GM23248 (cell line): ENCODE data around the gene NFATC2. TPM values are rescaled to one million over a fixed set of nuclear protein-coding genes. Genes with fewer than 3 reads are reported as not detected.

Experiments
- DNase-seq: peaks from one replicate; pipeline ENCODE4 v3.0.0-alpha.2; 2015
- H2AFZ ChIP-seq: fragments of 200-600 bp; sonication (generic); 2 replicates; pipeline ENCODE4 v1.6.1; 2016; ENCODE audit warnings: antibody characterized with exemption
- H3F3A ChIP-seq: fragments of 200-600 bp; sonication (generic); 2 replicates; pipeline ENCODE4 v1.6.1; 2016; ENCODE audit warnings: mild to moderate bottlenecking, antibody characterized with exemption, mixed run types; ENCODE audit not compliant: insufficient read depth
- H3K27ac ChIP-seq: fragments of 200-600 bp; sonication (generic); 2 replicates; pipeline ENCODE4 v1.5.1; 2016; ENCODE audit warnings: mild to moderate bottlenecking
- H3K27me3 ChIP-seq: fragments of 200-600 bp; sonication (generic); replicated peaks from 2 replicates; pipeline ENCODE4 v1.6.1; 2016; ENCODE audit warnings: mild to moderate bottlenecking; ENCODE audit not compliant: insufficient read depth
- H3K36me3 ChIP-seq: fragments of 200-600 bp; sonication (generic); 2 replicates; pipeline ENCODE4 v1.6.1; 2016; ENCODE audit warnings: low read depth, mild to moderate bottlenecking
- H3K4me1 ChIP-seq: fragments of 200-600 bp; sonication (generic); 2 replicates; pipeline ENCODE4 v1.6.1; 2016; ENCODE audit warnings: mild to moderate bottlenecking; ENCODE audit not compliant: insufficient read depth
- H3K4me2 ChIP-seq: fragments of 200-600 bp; sonication (generic); one replicate; pipeline ENCODE4 v1.6.1; 2016; ENCODE audit warnings: mild to moderate bottlenecking; ENCODE audit not compliant: unreplicated experiment
- H3K4me3 ChIP-seq: fragments of 200-600 bp; sonication (generic); 2 replicates; pipeline ENCODE4 v1.5.1; 2016; ENCODE audit warnings: mild to moderate bottlenecking
- H3K79me2 ChIP-seq: fragments of 200-600 bp; sonication (generic); 2 replicates; pipeline ENCODE4 v1.6.1; 2016; ENCODE audit warnings: mild to moderate bottlenecking; ENCODE audit not compliant: insufficient read depth
- H3K9ac ChIP-seq: fragments of 200-600 bp; sonication (generic); 2 replicates; pipeline ENCODE4 v1.6.1; 2016; ENCODE audit warnings: mild to moderate bottlenecking
- H3K9me2 ChIP-seq: fragments of 200-600 bp; sonication (generic); 2 replicates; pipeline ENCODE4 v1.6.1; 2016; ENCODE audit warnings: mixed run types, mild to moderate bottlenecking, moderate library complexity; ENCODE audit not compliant: insufficient read depth
- H3K9me3 ChIP-seq: fragments of 200-600 bp; sonication (generic); one replicate; pipeline ENCODE4 v1.6.1; 2017; ENCODE audit warnings: low read depth
- H4K20me1 ChIP-seq: fragments of 200-600 bp; sonication (generic); 2 replicates; pipeline ENCODE4 v1.6.0; 2016; ENCODE audit not compliant: insufficient read depth
- EZH2 ChIP-seq: fragments of 200-600 bp; sonication (generic); IDR thresholded peaks from 2 replicates; pipeline ENCODE4 v1.6.1; 2018; ENCODE audit warnings: antibody characterized with exemption, mild to moderate bottlenecking; ENCODE audit not compliant: insufficient read depth, poor library complexity, severe bottlenecking
- EZH2phosphoT487 ChIP-seq: fragments of 200-600 bp; sonication (generic); IDR thresholded peaks from 2 replicates; pipeline ENCODE4 v1.6.1; 2018; ENCODE audit warnings: antibody characterized with exemption, moderate library complexity, mild to moderate bottlenecking, low read depth; ENCODE audit not compliant: insufficient read depth
- WGBS, 2 experiments: methylation state at CpG; one replicate each; pipeline ENCODE4 v1.1.6; 2015 to 2017; ENCODE audit warnings: low lambda C conversion rate in 2 of 2, low coverage in 1 of 2; ENCODE audit errors: missing lambda C conversion rate in 2 of 2; 5-methylcytosine and 5-hydroxymethylcytosine counted together
- in situ Hi-C: fragments of 300-500 bp; cut with MboI; formaldehyde crosslinking; loops from 2 replicates; pipeline ENCODE4 v1.15.0; 2020
- polyA plus RNA-seq: library from polyadenylated mRNA; unstranded; fragments of >200 nt; fragmentation: Nextera tagmentation; extraction: Ambion mirVana; gene quantifications from 2 replicates; pipeline ENCODE4 v1.2.1, GENCODE V29; 2016
- total RNA-seq: library from RNA; depleted of rRNA; stranded (reverse); fragments of >200 nt; shearing (Covaris generic); gene quantifications from 2 replicates; pipeline ENCODE4 v1.2.3, GENCODE V29; 2014

The NFATC2 gene
- total and polyA plus RNA-seq, 2 experiments from 2014 or later: 0.11 to 0.14 TPM

- in situ Hi-C loops: loop anchor here (25.0 kb wide), 1 partner anchor 690 kb away; no protein-coding TSS in a partner anchor
- no peak overlapping the region for H2AFZ ChIP-seq
- no peak overlapping the region for H3K4me3 ChIP-seq
- 96 to 97% methylated on average over 6 of the region's 6 CpGs for WGBS, 2 experiments
- TF ChIP-seq EZH2 (no peak), EZH2phosphoT487 (no peak)
- no peaks in the 10 kb centered on the region for H3K9me3 ChIP-seq
- no peaks in the 10 kb centered on the region for H3K79me2 ChIP-seq
- no peaks in the 10 kb centered on the region for H3F3A ChIP-seq
- no peaks in the 10 kb centered on the region for H3K9me2 ChIP-seq
- H4K20me1 ChIP-seq: no peaks in the 10 kb centered on the region
- no peaks in the 10 kb centered on the region for H3K36me3 ChIP-seq
- H3K4me2 ChIP-seq: no peak overlapping the region
- no peaks in the 10 kb centered on the region for H3K4me1 ChIP-seq
- no peaks in the 10 kb centered on the region for H3K27me3 ChIP-seq
- H3K9ac ChIP-seq: no peak overlapping the region
- H3K27ac ChIP-seq: no peak overlapping the region
- DNase-seq: no peak
Measured at GRCh38 chr20:51397137-51397536, 145.4 kb downstream of the NFATC2 start.

DNA sequence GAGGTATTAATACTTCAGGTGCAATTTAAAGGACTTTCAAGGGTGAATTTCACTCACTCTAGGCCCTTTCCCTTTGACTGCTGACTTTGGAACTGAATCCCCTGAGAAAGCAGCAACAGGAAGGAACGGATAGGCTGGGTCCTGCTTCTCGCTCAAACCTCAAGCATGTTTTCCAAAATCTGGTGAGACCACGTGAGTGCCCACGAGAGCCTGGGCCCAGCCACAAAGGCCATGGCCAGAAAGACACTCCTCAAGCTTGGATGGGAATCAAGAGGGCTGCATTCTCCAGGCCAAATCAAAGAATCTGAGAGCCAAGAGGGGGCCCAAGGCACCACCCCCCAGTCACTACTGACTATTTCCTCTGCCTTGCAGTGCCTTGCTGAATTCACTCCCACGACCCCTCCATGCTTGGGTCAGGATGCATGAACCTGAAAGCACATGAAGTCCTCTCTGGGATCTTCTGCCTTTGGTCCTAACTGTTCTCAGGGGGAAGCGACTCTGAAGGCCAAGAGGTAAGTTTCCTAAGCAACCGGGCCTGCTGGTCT, 146.1 kb downstream of the NFATC2 start:
- no peak overlapping the region for H2AFZ ChIP-seq
- no peaks in the 10 kb centered on the region for H4K20me1 ChIP-seq
- no peak overlapping the region for H3K4me2 ChIP-seq
- H3K36me3 ChIP-seq: no peaks in the 10 kb centered on the region
- in situ Hi-C loops: loop anchor here (25.0 kb wide), 1 partner anchor 691 kb away; no protein-coding TSS in a partner anchor
- H3K4me1 ChIP-seq: no peaks in the 10 kb centered on the region
- H3K9ac ChIP-seq: no peak overlapping the region
- no peak for DNase-seq
- no peaks in the 10 kb centered on the region for H3K79me2 ChIP-seq
- H3K9me2 ChIP-seq: no peaks in the 10 kb centered on the region
- H3K27ac ChIP-seq: no peak overlapping the region
- no peak for TF ChIP-seq EZH2phosphoT487
- no peak for TF ChIP-seq EZH2
- no peaks in the 10 kb centered on the region for H3K27me3 ChIP-seq
- H3F3A ChIP-seq: no peaks in the 10 kb centered on the region
- no peaks in the 10 kb centered on the region for H3K9me3 ChIP-seq
- H3K4me3 ChIP-seq: no peak overlapping the region
- WGBS, 2 experiments: 66 to 75% methylated on average over 7 of the region's 7 CpGs

GRCh38 chr20:51394706-51395105, 147.8 kb downstream of the NFATC2 start:
- H2AFZ ChIP-seq: no peak overlapping the region
- no peaks in the 10 kb centered on the region for H3K27me3 ChIP-seq
- 83 to 84% methylated on average over 6 of the region's 6 CpGs for WGBS, 2 experiments
- no peaks in the 10 kb centered on the region for H3K9me2 ChIP-seq
- no peaks in the 10 kb centered on the region for H4K20me1 ChIP-seq
- H3K4me3 ChIP-seq: no peak overlapping the region
- no peaks in the 10 kb centered on the region for H3K9me3 ChIP-seq
- no peak for DNase-seq
- no peaks in the 10 kb centered on the region for H3K36me3 ChIP-seq
- H3K9ac ChIP-seq: no peak overlapping the region
- H3K4me1 ChIP-seq: no peaks in the 10 kb centered on the region
- in situ Hi-C loops: loop anchor here (25.0 kb wide), 1 partner anchor 693 kb away; no protein-coding TSS in a partner anchor
- no peak overlapping the region for H3K27ac ChIP-seq
- no peak overlapping the region for H3K4me2 ChIP-seq
- H3F3A ChIP-seq: no peaks in the 10 kb centered on the region
- no peaks in the 10 kb centered on the region for H3K79me2 ChIP-seq
- TF ChIP-seq EZH2phosphoT487: no peak
- TF ChIP-seq EZH2: no peak

DNA sequence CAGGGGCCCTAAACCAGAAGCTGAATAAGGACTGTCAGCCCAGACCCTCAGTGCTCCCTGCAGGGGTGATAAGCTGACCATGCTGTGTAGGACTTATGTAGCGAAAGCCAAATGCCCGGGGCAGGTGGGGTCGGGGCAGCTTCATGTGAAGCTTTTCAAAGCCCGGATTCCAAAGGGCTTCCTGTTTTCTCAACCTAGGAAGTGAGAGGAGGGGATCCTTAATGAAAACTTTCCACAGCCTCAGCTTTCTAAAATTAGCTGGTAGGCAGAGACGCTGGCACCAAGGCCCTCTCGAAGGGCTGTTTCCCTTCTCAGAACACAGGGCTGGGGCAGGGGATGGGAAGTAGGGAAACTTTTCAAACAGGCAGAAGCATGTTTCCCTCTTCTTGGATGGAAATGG, 148.9 kb downstream of the NFATC2 start:
- no peak for DNase-seq

More for the DNA sequence above, 148.9 kb downstream of the NFATC2 start:
- no peak overlapping the region for H3K4me3 ChIP-seq
- no peaks in the 10 kb centered on the region for H3K79me2 ChIP-seq
- H3K27me3 ChIP-seq: no peaks in the 10 kb centered on the region
- H3K9me3 ChIP-seq: no peaks in the 10 kb centered on the region
- no peak overlapping the region for H2AFZ ChIP-seq
- no peaks in the 10 kb centered on the region for H4K20me1 ChIP-seq
- no peaks in the 10 kb centered on the region for H3K36me3 ChIP-seq
- no peak for TF ChIP-seq EZH2phosphoT487
- TF ChIP-seq EZH2: no peak
- H3K9me2 ChIP-seq: no peaks in the 10 kb centered on the region
- H3K27ac ChIP-seq: no peak overlapping the region
- peaks cover 8% of the 10 kb centered on the region for H3K4me1 ChIP-seq
- in situ Hi-C loops: loop anchor here (25.0 kb wide), 1 partner anchor 694 kb away; no protein-coding TSS in a partner anchor
- no peak overlapping the region for H3K4me2 ChIP-seq
- no peaks in the 10 kb centered on the region for H3F3A ChIP-seq
- WGBS, 2 experiments: 81% methylated on average over 6 of the region's 6 CpGs
- no peak overlapping the region for H3K9ac ChIP-seq
